GM04504 (cell line): ENCODE measurements around the gene PARP1.

Experiments used
- DNase-seq: peaks from one replicate; pipeline ENCODE4 v3.0.0-alpha.2; 2012; ENCODE audit warnings: low read depth

Gene PARP1

GRCh38 chr1:226405411-226405988, 2.4 kb downstream of the PARP1 start:
- no peak for DNase-seq

GRCh38 chr1:226404904-226405222, 3.0 kb downstream of the PARP1 start:
- no peak for DNase-seq

- peak; percentile 17 for DNase-seq
These were observed 3.6 kb downstream of the PARP1 start for GRCh38 chr1:226404063-226404903.

- DNase-seq, result no peak
These were observed 4.5 kb downstream of the PARP1 start for GRCh38 chr1:226403201-226404034.

- no peak for DNase-seq
These were observed 5.1 kb downstream of the PARP1 start for GRCh38 chr1:226402739-226403165.

- no peak for DNase-seq
These were observed 6.3 kb downstream of the PARP1 start for GRCh38 chr1:226401355-226402303.

GRCh38 chr1:226400519-226401354, 7.2 kb downstream of the PARP1 start:
- no peak for DNase-seq

GRCh38 chr1:226397955-226398636, 9.8 kb downstream of the PARP1 start:
- DNase-seq, result no peak

- no peak for DNase-seq
These were observed 10.6 kb downstream of the PARP1 start for GRCh38 chr1:226397011-226397926.

GRCh38 chr1:226395753-226396152, 12.1 kb downstream of the PARP1 start:
- DNase-seq, result no peak

- DNase-seq, result no peak
These were observed 13.4 kb downstream of the PARP1 start for GRCh38 chr1:226394462-226394861.

GRCh38 chr1:226390681-226391080, 17.2 kb downstream of the PARP1 start:
- no peak for DNase-seq

GRCh38 chr1:226388131-226388530, 19.8 kb downstream of the PARP1 start:
- no peak for DNase-seq

- no peak for DNase-seq
These were observed 23.2 kb downstream of the PARP1 start for GRCh38 chr1:226384717-226385116.

GRCh38 chr1:226384040-226384439, 23.9 kb downstream of the PARP1 start:
- no peak for DNase-seq

GRCh38 chr1:226382030-226382429, 25.9 kb downstream of the PARP1 start:
- no peak for DNase-seq

- DNase-seq, result no peak
These were observed 26.5 kb downstream of the PARP1 start for GRCh38 chr1:226381226-226381998.

- DNase-seq, result no peak
These were observed 29.8 kb downstream of the PARP1 start for GRCh38 chr1:226378071-226378470.
